Measurements from ENCODE around the gene FZD10.

The FZD10 gene

GRCh38 chr12:130126023-130126432 is 36.2 kb upstream of the FZD10 start:
- H3K27me3 ChIP-seq (replicated peaks; ENCODE audit: insufficient read depth, low read length), result no peaks in the 10 kb centered on the region
- H3K27ac ChIP-seq (ENCODE audit: low read length), result no peak overlapping the region
- TF ChIP-seq EZH2 (optimal IDR thresholded peaks at IDR 0.05; ENCODE audit: low read depth, low read length), result no peak
- TF ChIP-seq EZH2phosphoT487 (IDR thresholded peaks at IDR 0.05; ENCODE audit: low read length), result no peak
- TF ChIP-seq CTCF (IDR thresholded peaks at IDR 0.05; ENCODE audit: low read length), result no peak
- no peaks in the 10 kb centered on the region for H3K4me1 ChIP-seq (ENCODE audit: low read length)
- no peak overlapping the region for H3K4me2 ChIP-seq (ENCODE audit: low read depth, low read length)
- no peaks in the 10 kb centered on the region for H3K79me2 ChIP-seq (ENCODE audit: low read length)
- no peak overlapping the region for H3K9ac ChIP-seq (ENCODE audit: low read length)
- no peak overlapping the region for H2AFZ ChIP-seq (ENCODE audit: low read length)
- no peaks in the 10 kb centered on the region for H3K9me2 ChIP-seq (replicated peaks; ENCODE audit: insufficient read depth, low read length)
- H3K4me3 ChIP-seq (ENCODE audit: low read length), result no peak overlapping the region
- no peaks in the 10 kb centered on the region for H3F3A ChIP-seq (ENCODE audit: insufficient read depth, low read length)
- DNase-seq, result no peak
- H3K36me3 ChIP-seq (replicated peaks; ENCODE audit: insufficient read depth, low read length), result no peaks in the 10 kb centered on the region
- no peaks in the 10 kb centered on the region for H4K20me1 ChIP-seq (ENCODE audit: insufficient read depth, low read length)
- no peaks in the 10 kb centered on the region for H3K9me3 ChIP-seq (replicated peaks; ENCODE audit: insufficient read depth, low read length)

- Histone ChIP-seq H3F3A (ENCODE audit: insufficient read depth, low read length) (no peaks in the 10 kb centered on the region), H3K4me2 (ENCODE audit: low read depth, low read length) (no peak overlapping the region), H3K27me3 (replicated peaks; ENCODE audit: insufficient read depth, low read length) (no peaks in the 10 kb centered on the region), H3K9ac (ENCODE audit: low read length) (no peak overlapping the region), H2AFZ (ENCODE audit: low read length) (no peak overlapping the region), H3K27ac (ENCODE audit: low read length) (no peak overlapping the region), H3K9me3 (replicated peaks; ENCODE audit: insufficient read depth, low read length) (no peaks in the 10 kb centered on the region), H3K36me3 (replicated peaks; ENCODE audit: insufficient read depth, low read length) (no peaks in the 10 kb centered on the region), H4K20me1 (ENCODE audit: insufficient read depth, low read length) (no peaks in the 10 kb centered on the region), H3K4me1 (ENCODE audit: low read length) (no peaks in the 10 kb centered on the region), H3K4me3 (ENCODE audit: low read length) (no peak overlapping the region), H3K9me2 (replicated peaks; ENCODE audit: insufficient read depth, low read length) (no peaks in the 10 kb centered on the region), H3K79me2 (ENCODE audit: low read length) (no peaks in the 10 kb centered on the region)
- DNase-seq, result no peak
- TF ChIP-seq CTCF (IDR thresholded peaks at IDR 0.05; ENCODE audit: low read length) (no peak), EZH2 (optimal IDR thresholded peaks at IDR 0.05; ENCODE audit: low read depth, low read length) (no peak), EZH2phosphoT487 (IDR thresholded peaks at IDR 0.05; ENCODE audit: low read length) (no peak)
Observed at GRCh38 chr12:130127532-130127911, 34.7 kb upstream of the FZD10 start.

GRCh38 chr12:130127912-130128789 is 34.1 kb upstream of the FZD10 start:
- H3K4me1 ChIP-seq (ENCODE audit: low read length), result no peaks in the 10 kb centered on the region
- TF ChIP-seq CTCF (IDR thresholded peaks at IDR 0.05; ENCODE audit: low read length) (no peak), EZH2 (optimal IDR thresholded peaks at IDR 0.05; ENCODE audit: low read depth, low read length) (no peak), EZH2phosphoT487 (IDR thresholded peaks at IDR 0.05; ENCODE audit: low read length) (no peak)
- no peak overlapping the region for H3K9ac ChIP-seq (ENCODE audit: low read length)
- H3K4me3 ChIP-seq (ENCODE audit: low read length), result no peak overlapping the region
- DNase-seq, result no peak
- H3K79me2 ChIP-seq (ENCODE audit: low read length), result no peaks in the 10 kb centered on the region
- no peak overlapping the region for H2AFZ ChIP-seq (ENCODE audit: low read length)
- no peaks in the 10 kb centered on the region for H3K9me2 ChIP-seq (replicated peaks; ENCODE audit: insufficient read depth, low read length)
- H3F3A ChIP-seq (ENCODE audit: insufficient read depth, low read length), result no peaks in the 10 kb centered on the region
- H3K36me3 ChIP-seq (replicated peaks; ENCODE audit: insufficient read depth, low read length), result no peaks in the 10 kb centered on the region
- H3K27me3 ChIP-seq (replicated peaks; ENCODE audit: insufficient read depth, low read length), result no peaks in the 10 kb centered on the region
- H3K27ac ChIP-seq (ENCODE audit: low read length), result no peak overlapping the region
- no peak overlapping the region for H3K4me2 ChIP-seq (ENCODE audit: low read depth, low read length)
- H3K9me3 ChIP-seq (replicated peaks; ENCODE audit: insufficient read depth, low read length), result no peaks in the 10 kb centered on the region
- no peaks in the 10 kb centered on the region for H4K20me1 ChIP-seq (ENCODE audit: insufficient read depth, low read length)

Data from MM.1S (cell line).